Measurements from ENCODE around the gene IRF7.
"Not testable (repeated sequence)": the region's sequence is repeated elsewhere in the genome, so short reads cannot be mapped to it uniquely, and the experiment has no call there.

Gene IRF7

GRCh38 chr11:615504-616319, at the start of gene IRF7:
IRF7 (minus strand) TSS chr11:615950; CDS start chr11:615364, 586 bp downstream.
- peak; percentile 84 for DNase-seq (ENCODE audit: low read depth)

GRCh38 chr11:665062-665703, 49.4 kb upstream of the IRF7 start:
- no peak for DNase-seq (ENCODE audit: low read depth)

GRCh38 chr11:662689-663274, 47.0 kb upstream of the IRF7 start:
- peak; percentile 11 for DNase-seq (ENCODE audit: low read depth)

- no peak for DNase-seq (ENCODE audit: low read depth)
Measured at GRCh38 chr11:660681-661444, 45.1 kb upstream of the IRF7 start.

GRCh38 chr11:660281-660680, 44.5 kb upstream of the IRF7 start:
- no peak for DNase-seq (ENCODE audit: low read depth)

GRCh38 chr11:659532-660085, 43.9 kb upstream of the IRF7 start:
- DNase-seq (ENCODE audit: low read depth), result no peak

GRCh38 chr11:657691-658126, 42.0 kb upstream of the IRF7 start:
- no peak for DNase-seq (ENCODE audit: low read depth)

- DNase-seq (ENCODE audit: low read depth), result no peak
Measured at GRCh38 chr11:656866-657265, 41.1 kb upstream of the IRF7 start.

- no peak for DNase-seq (ENCODE audit: low read depth)
Measured at GRCh38 chr11:656426-656825, 40.7 kb upstream of the IRF7 start.

GRCh38 chr11:655036-655726, 39.4 kb upstream of the IRF7 start:
- DNase-seq (ENCODE audit: low read depth), result no peak

- not testable (repeated sequence) for DNase-seq (ENCODE audit: low read depth)
Measured at GRCh38 chr11:654444-654843, 38.7 kb upstream of the IRF7 start.

GRCh38 chr11:653837-654236, 38.1 kb upstream of the IRF7 start:
- no peak for DNase-seq (ENCODE audit: low read depth)

GRCh38 chr11:653136-653535, 37.4 kb upstream of the IRF7 start:
- DNase-seq (ENCODE audit: low read depth), result not testable (repeated sequence)

GRCh38 chr11:650482-650881, 34.7 kb upstream of the IRF7 start:
- DNase-seq (ENCODE audit: low read depth), result no peak

- not testable (repeated sequence) for DNase-seq (ENCODE audit: low read depth)
Measured at GRCh38 chr11:647672-648158, 32.0 kb upstream of the IRF7 start.

- no peak for DNase-seq (ENCODE audit: low read depth)
Measured at GRCh38 chr11:646214-646613, 30.5 kb upstream of the IRF7 start.

GRCh38 chr11:645536-645935, 29.8 kb upstream of the IRF7 start:
- DNase-seq (ENCODE audit: low read depth), result no peak

- no peak for DNase-seq (ENCODE audit: low read depth)
Measured at GRCh38 chr11:643849-644738, 28.3 kb upstream of the IRF7 start.

- DNase-seq (ENCODE audit: low read depth), result no peak
Measured at GRCh38 chr11:643366-643765, 27.6 kb upstream of the IRF7 start.

- no peak for DNase-seq (ENCODE audit: low read depth)
Measured at GRCh38 chr11:641806-642370, 26.1 kb upstream of the IRF7 start.

Measured in stimulated activated CD8-positive, alpha-beta memory T cell treated with anti-CD3 and anti-CD28 coated beads, Interleukin-12 subunit alpha, Interleukin-12 subunit beta, amount 100 ng/mL, for 1 hour (primary cell).